ENCODE data around the gene SSBP3.
"Not testable (repeated sequence)": the region's sequence is repeated elsewhere in the genome, so short reads cannot be mapped to it uniquely, and the experiment has no call there.

SSBP3 gene

GRCh38 chr1:54215523-54215922, 190.7 kb downstream of the SSBP3 start:
- no peak for DNase-seq

- no peak for DNase-seq
Measured at GRCh38 chr1:54212872-54213271, 193.3 kb downstream of the SSBP3 start.

GRCh38 chr1:54207896-54208295, 198.3 kb downstream of the SSBP3 start:
- DNase-seq: not testable (repeated sequence)

- DNase-seq: no peak
Measured at GRCh38 chr1:54207287-54207686, 198.9 kb downstream of the SSBP3 start.

GRCh38 chr1:54204199-54204598, 202.0 kb downstream of the SSBP3 start:
- DNase-seq: no peak

GRCh38 chr1:54200519-54200997, 205.6 kb downstream of the SSBP3 start:
- DNase-seq: no peak

GRCh38 chr1:54199765-54200518, 206.3 kb downstream of the SSBP3 start, which contains the start of the genes CYB5RL and MRPL37:
Gene CYB5RL, minus strand, starts transcription at chr1:54200030. Its CDS starts 4,414 bp downstream, at chr1:54195616.
Gene MRPL37, plus strand, starts transcription at chr1:54200167. Its CDS starts 77 bp downstream, at chr1:54200244.
- peak; percentile 93 for DNase-seq

- no peak for DNase-seq
Measured at GRCh38 chr1:54199151-54199764, 206.9 kb downstream of the SSBP3 start.

- no peak for DNase-seq
Measured at GRCh38 chr1:54193453-54193852, 212.7 kb downstream of the SSBP3 start.

- no peak for DNase-seq
Measured at GRCh38 chr1:54191525-54191924, 214.7 kb downstream of the SSBP3 start.

GRCh38 chr1:54190526-54190925, 215.7 kb downstream of the SSBP3 start:
- DNase-seq: no peak

GRCh38 chr1:54188291-54188690, 217.9 kb downstream of the SSBP3 start:
- no peak for DNase-seq

GRCh38 chr1:54186056-54186455, 220.1 kb downstream of the SSBP3 start:
- no peak for DNase-seq

- no peak for DNase-seq
Measured at GRCh38 chr1:54180701-54181360, 225.4 kb downstream of the SSBP3 start.

GRCh38 chr1:54178296-54179070, 227.7 kb downstream of the SSBP3 start:
- no peak for DNase-seq

- no peak for DNase-seq
Measured at GRCh38 chr1:54177726-54178125, 228.5 kb downstream of the SSBP3 start.

GRCh38 chr1:54176621-54177327, 229.4 kb downstream of the SSBP3 start:
- DNase-seq: no peak

All from stimulated activated CD4-positive, alpha-beta T cell treated with anti-CD3 and anti-CD28 coated beads, Interleukin-15, amount 100 ng/mL, for 24 hours (primary cell).